Measurements from ENCODE around the gene APMAP.

Gene APMAP

DNA sequence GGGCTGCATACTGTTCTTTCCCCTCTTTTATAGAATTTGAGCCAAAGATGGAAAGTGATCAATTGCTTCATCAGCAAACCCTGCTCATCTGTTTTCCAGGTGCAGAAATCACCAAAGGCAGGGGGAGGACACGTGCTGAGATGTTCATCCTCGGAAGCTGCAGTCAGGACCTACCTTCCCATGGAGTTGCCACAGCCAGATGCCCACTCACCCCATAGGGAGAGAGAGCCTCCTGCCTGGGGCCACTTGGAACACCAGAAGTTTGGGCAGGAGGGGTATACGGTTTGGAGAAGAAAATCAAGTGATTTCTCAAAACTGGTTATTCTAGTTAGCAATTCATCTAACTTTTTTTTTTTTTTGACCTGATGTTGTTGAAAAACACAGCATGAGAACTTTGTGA, 48.8 kb downstream of the APMAP start:
- Histone ChIP-seq H3K4me1 (no peaks in the 10 kb centered on the region), H3K4me3 (ENCODE audit: low read depth, low read length) (no peak overlapping the region), H3K9me3 (no peaks in the 10 kb centered on the region), H3K36me3 (no peaks in the 10 kb centered on the region), H3K27me3 (no peaks in the 10 kb centered on the region)
- TF ChIP-seq, protein P1, sequence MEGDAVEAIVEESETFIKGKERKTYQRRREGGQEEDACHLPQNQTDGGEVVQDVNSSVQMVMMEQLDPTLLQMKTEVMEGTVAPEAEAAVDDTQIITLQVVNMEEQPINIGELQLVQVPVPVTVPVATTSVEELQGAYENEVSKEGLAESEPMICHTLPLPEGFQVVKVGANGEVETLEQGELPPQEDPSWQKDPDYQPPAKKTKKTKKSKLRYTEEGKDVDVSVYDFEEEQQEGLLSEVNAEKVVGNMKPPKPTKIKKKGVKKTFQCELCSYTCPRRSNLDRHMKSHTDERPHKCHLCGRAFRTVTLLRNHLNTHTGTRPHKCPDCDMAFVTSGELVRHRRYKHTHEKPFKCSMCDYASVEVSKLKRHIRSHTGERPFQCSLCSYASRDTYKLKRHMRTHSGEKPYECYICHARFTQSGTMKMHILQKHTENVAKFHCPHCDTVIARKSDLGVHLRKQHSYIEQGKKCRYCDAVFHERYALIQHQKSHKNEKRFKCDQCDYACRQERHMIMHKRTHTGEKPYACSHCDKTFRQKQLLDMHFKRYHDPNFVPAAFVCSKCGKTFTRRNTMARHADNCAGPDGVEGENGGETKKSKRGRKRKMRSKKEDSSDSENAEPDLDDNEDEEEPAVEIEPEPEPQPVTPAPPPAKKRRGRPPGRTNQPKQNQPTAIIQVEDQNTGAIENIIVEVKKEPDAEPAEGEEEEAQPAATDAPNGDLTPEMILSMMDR (IDR thresholded peaks at IDR 0.05; ENCODE audit: low read depth, low read length), result no peak
- DNase-seq, result no peak

GRCh38 chr20:24943196-24943595, 49.4 kb downstream of the APMAP start:
- Histone ChIP-seq H3K4me3 (ENCODE audit: low read depth, low read length) (no peak overlapping the region), H3K36me3 (no peaks in the 10 kb centered on the region), H3K4me1 (no peaks in the 10 kb centered on the region), H3K27me3 (no peaks in the 10 kb centered on the region), H3K9me3 (no peaks in the 10 kb centered on the region)
- DNase-seq, result no peak
- TF ChIP-seq, protein P1 (IDR thresholded peaks at IDR 0.05; ENCODE audit: low read depth, low read length), result no peak

DNA sequence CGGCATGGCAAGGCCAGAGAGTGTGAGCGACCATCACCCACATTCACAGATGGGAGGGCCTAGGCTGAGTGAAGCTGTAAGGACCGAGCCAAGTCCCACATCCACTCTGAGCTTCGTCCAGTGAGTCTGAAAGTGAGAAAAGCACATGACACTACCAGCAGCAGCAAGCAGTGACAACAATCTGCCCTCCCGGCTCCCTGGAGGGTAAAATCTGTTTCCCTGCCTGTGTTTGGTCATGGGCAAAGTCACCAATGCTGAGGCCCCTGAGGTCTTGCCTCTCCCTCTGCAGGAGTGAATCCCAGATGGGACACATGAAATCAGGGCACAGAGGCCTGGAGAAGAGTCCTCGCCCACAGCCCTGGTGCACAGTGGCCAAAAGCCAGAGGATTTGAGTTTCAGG, 49.9 kb downstream of the APMAP start:
- Histone ChIP-seq H3K4me3 (ENCODE audit: low read depth, low read length) (no peak overlapping the region), H3K4me1 (no peaks in the 10 kb centered on the region), H3K36me3 (no peaks in the 10 kb centered on the region), H3K9me3 (no peaks in the 10 kb centered on the region), H3K27me3 (no peaks in the 10 kb centered on the region)
- no peak for DNase-seq
- TF ChIP-seq, protein P1 (IDR thresholded peaks at IDR 0.05; ENCODE audit: low read depth, low read length), result no peak

DNA sequence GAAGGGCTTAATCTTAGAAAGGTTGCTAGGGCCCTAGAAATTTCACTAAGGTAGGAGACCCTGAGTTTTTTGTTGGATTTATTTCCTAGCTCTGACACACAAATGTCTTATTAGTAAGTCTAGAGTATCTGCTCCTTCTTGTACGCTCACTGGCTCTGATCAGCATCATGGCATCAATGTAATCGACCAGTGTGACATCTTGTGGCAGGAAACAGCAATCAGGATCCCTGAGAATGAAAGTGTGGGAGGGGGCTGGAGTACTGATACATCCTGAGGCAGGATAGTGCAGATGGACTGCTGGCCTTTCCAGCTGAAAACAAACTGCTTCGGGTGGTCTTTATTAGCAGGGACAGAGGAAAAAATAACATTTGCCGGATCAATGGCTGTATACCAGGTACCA, 53.5 kb downstream of the APMAP start:
- H3K4me1 ChIP-seq, result no peaks in the 10 kb centered on the region
- no peak for DNase-seq
- TF ChIP-seq, protein P1 (IDR thresholded peaks at IDR 0.05; ENCODE audit: low read depth, low read length), result no peak
- no peak overlapping the region for H3K4me3 ChIP-seq (ENCODE audit: low read depth, low read length)
- no peaks in the 10 kb centered on the region for H3K36me3 ChIP-seq
- H3K9me3 ChIP-seq, result no peaks in the 10 kb centered on the region
- no peaks in the 10 kb centered on the region for H3K27me3 ChIP-seq

DNA sequence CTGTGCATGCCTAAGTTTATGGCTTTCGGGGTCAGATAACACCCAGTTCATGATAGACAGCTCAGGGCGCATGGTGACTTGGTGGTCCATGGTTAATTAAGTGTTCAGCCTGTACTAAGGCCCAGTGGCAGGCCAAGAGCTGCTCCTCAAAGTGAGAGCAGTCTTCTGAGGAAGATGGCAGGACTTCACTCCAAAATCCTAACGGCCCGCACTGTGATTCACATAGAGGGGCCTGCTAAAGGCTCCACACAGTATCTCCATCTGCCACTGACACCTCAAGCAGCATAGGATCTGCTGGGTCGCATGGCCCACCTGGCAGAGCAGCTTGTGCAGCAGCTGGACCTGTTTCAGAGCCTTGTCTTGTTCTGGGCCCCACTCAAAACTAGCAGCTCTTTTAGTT, 54.1 kb downstream of the APMAP start:
- Histone ChIP-seq H3K4me3 (ENCODE audit: low read depth, low read length) (no peak overlapping the region), H3K9me3 (no peaks in the 10 kb centered on the region), H3K36me3 (no peaks in the 10 kb centered on the region), H3K4me1 (no peaks in the 10 kb centered on the region), H3K27me3 (no peaks in the 10 kb centered on the region)
- TF ChIP-seq, protein P1 (IDR thresholded peaks at IDR 0.05; ENCODE audit: low read depth, low read length), result no peak
- DNase-seq, result no peak

- H3K9me3 ChIP-seq, result no peaks in the 10 kb centered on the region
- DNase-seq, result no peak
- H3K27me3 ChIP-seq, result no peaks in the 10 kb centered on the region
- TF ChIP-seq, protein P1 (IDR thresholded peaks at IDR 0.05; ENCODE audit: low read depth, low read length), result no peak
- H3K36me3 ChIP-seq, result no peaks in the 10 kb centered on the region
- no peaks in the 10 kb centered on the region for H3K4me1 ChIP-seq
- H3K4me3 ChIP-seq (ENCODE audit: low read depth, low read length), result no peak overlapping the region
Measured at GRCh38 chr20:24937579-24937978, 55.0 kb downstream of the APMAP start.
